ENCODE measurements around the gene PPIL1.
"Not testable (repeated sequence)": the region's sequence is repeated elsewhere in the genome, so short reads cannot be mapped to it uniquely, and the experiment has no call there.

Gene PPIL1

DNA sequence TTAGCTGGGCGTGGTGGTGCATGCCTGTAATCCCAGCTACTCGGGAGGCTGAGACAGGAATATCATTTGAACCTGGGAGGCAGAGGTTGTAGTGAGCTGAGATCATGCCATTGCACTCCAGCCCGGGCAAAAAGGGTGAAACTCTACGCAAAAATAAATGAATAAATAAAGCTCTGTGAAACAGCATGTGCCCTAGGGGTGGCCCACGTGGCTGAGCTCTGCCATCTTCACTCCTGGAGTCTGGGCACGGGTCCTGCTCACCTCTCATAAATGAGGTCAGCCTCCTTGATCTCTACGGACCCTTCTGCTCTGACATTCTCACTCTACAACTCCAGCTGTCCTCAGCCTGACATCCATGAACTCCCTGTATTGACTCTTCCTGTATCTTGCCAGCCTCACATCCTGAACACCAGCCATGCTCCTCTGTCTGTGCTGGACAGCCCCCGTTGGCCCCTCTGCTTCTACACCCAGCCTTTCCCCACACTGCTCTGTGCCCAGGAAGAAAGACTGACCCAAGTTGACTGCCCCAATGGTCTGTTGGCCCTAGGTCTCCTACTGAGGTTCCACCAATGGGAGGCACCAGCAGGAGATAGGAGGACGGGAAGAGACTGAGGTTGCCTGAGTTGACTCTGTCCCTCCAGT is 57.3 kb downstream of the PPIL1 start:
- no peak for DNase-seq (ENCODE audit: low read depth, low spot score)

DNA sequence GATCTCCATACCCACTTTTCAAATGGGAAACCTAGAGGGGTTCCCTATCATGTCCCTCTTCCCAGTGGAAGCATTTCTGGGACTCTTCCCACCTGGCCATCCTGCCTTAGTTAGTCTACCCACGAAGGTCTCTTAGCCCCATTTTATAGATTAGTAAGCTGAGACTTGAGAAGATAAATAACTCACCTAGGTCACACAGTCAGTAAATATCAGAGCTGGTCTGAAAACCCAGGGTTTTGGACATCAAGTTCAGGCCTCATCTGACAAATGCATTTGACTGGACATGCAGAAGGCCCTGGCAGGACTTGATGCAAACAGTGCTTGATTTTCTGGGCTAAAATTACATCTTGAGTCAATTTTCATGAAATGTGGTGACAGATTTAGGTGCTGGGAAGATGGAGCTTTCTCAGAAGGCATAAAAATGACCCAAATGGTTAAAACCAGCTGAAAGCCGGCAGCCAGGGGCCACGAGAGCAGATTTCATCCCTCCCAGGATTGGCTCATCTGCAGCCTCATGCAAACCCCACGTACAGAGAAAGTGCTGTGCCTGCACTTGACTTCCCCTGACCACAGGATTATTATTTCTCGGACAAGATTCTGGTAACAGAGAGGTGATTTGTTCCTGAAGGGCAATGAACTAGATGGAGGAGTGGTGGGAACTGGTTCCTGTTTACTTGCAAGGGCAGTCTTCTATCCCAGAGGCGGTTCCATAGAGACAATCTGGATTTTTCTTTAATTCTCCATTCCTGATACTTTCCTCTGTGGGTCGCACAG is 58.5 kb downstream of the PPIL1 start:
- no peak for DNase-seq (ENCODE audit: low read depth, low spot score)

DNA sequence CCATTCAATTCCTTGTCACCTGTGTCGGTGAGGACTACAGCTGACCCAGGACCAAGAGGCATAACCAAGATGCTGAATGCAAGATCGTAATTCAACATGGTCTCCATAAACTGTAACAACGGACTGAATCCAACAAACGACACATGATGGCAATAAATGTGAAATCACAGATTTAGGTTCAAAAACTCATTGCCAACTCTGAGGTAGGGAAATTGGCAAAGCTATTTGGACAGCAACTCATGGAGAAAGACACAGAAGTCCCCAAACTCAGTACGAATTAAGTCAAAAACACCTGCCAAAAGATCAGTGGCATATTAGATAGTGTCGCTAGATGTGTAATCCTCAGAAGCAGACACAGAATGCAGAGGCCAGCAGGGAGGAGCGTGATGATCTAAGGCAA is 60.4 kb downstream of the PPIL1 start:
- no peak for DNase-seq (ENCODE audit: low read depth, low spot score)

DNA sequence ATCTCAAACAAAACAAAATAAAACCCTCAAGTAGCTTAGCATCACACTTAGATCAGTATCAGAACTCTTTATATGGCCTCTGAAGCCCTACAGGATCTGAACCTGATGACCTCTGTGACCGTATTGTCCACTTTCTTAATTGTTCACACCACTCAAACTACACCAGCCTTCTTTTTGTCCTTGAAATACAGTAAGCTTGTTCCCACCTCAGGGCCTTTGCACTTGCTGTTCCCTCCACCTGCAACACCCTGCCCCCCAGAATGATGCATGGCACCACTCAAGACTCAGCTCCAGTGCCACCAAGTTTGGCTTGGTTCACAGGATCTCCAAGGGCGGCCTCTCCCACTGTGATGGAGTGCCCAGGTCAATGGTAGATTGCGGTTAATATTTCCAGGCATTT is 61.1 kb downstream of the PPIL1 start:
- DNase-seq (ENCODE audit: low read depth, low spot score), result no peak

DNA sequence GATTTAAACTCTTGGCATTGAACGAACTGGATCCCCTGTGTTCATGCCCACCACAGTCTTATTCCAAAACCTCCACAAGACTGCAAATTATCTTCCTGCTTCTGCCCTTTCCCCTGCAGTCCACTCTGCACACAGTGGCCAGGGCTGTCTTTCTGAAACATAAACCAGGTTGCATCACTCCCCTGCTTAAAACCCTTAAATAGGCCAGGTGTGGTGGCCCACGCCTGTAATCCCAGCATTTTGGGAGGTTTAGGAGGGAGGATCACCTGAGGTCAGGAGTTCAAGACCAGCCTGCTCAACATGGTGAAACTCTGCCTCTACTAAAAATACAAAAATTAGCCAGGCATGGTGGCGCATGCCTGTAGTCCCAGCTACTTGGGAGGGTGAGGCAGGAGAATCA is 61.6 kb downstream of the PPIL1 start:
- not testable (repeated sequence) for DNase-seq (ENCODE audit: low read depth, low spot score)

DNA sequence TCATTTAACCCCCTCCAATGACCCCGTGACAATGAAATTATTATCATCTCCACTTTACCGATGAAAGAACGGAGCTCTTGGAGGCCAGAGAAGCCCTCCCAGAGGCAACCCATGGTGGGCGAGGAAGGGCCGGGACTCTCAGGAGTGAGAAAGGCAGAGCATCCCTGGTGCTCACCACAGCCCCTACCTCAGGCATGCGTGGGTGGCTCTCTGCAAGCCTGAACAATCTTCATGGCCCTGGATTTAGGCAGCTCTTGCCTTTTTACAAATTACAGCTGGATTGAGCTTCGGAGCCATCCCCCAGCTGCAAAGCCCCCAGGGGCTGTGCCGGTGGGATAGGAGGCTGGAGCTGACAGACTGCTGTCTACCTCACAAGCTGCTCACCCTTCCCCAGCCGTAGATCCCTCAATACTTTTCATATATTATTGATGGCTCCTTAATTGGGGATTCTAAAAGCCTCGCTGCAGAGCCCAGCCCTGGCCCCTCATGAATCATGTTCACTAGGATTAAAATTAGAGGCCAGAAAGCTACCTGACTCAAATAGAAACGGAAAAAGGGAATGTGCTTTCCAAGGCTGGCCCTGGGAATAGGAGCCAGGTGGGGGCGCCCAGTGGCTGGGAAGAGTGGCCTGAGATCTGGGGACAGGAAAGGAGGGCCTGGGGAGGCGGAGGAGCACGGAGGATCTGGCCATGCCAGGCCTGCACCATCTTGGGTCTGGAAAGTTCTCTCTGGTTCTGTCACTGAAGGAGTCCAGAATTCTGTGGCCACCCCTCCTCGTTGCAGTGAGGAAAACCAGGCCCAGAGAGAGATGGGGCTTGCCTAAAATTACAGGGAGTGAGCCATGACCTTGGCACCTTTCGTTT is 64.4 kb downstream of the PPIL1 start:
- no peak for DNase-seq (ENCODE audit: low read depth, low spot score)

DNA sequence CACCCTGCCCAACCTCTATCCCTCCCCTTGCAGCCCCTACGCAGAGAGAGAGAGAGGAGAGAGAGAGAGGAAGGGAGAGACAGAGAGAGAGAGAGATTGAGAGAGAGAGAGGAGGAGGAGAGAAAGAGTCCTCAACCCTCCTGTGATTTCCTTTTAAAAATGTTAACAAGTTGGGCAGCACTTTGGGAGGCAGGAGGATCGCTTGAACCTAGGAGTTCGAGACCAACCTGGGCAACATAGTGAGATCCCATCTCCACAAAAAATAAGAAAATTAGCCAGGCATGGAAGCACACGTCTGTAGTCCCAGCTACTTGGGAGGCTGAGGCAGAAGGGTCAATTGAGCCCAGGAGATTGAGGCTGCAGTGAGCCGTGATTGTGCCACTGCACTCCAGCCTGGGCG is 65.4 kb downstream of the PPIL1 start:
- DNase-seq (ENCODE audit: low read depth, low spot score), result no peak

DNA sequence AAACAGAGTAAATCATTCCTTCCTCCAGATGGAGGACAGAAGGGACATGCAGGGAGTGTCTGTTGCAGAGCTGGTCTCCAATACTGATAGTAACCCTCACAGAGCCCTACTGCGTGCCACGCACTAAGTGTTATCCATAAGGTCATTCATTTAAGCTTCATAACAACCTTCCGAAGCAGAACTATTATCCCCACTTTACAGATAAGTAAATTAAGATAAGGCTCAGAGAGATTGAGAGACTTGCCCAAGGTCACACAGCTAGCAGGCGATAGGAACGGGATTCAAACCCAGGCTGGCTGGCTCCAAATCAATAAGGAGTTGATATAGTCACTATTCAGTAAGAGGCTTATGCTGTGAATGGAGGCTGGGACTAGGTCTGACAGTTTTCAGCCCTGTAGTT is 66.0 kb downstream of the PPIL1 start:
- DNase-seq (ENCODE audit: low read depth, low spot score), result no peak

DNA sequence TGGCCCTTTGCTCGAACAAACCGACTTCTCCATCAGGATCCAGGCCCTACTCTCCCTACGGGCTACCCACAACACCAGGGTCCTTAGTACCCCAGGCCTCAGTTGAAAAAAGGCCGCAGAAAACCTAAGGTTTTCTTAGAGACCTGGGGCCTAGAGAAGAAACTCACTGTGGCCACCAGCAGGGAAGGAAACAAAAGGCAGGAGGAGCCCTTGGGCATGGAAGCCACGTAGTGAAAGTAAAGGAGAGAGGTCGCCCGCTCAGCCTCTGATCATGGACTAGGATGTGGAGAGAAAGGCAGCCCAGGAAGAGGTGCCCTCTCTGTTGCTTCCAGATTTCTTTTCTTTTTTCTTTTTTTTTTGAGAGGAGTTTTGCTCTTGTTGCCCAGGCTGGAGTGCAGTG is 66.9 kb downstream of the PPIL1 start:
- DNase-seq (ENCODE audit: low read depth, low spot score), result no peak

DNA sequence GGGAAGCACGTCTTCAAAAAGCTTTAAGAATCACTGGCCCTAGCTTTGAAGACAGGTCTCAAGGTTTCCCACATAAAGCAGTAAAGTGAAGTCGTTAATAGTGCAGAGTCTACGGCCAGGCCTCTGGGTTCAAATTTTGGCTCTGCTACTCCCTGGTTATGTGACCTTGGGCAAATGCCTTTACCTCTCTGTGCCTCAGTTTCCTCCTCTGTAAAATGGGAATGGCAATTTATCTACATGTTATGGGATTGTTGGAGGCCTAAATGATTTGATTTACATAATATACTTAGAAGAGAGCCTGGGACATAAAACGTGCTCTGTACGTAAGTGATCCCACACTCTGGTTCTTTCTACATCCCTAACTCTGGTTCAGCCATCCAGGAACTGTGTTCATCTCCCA is 67.5 kb downstream of the PPIL1 start:
- no peak for DNase-seq (ENCODE audit: low read depth, low spot score)

DNA sequence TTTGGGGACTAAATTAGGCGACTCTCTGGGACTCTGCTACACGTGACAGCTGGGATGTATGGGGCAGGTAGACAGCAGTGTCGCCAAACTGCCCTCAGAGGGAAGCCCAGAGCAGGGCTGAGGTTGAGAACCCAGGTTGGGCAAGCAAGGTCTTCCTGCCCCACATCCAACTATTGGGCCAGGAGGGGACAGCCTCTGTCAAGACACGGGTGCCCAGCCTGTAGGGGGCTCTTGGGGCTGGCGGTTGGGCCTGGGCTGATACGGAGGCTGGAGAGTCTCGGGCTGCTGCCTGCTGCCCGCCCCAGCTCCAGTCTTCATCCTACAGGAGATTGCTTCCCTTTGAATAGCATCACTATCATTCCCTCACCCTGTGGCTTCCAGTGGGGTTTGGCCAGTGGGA is 68.7 kb downstream of the PPIL1 start:
- no peak for DNase-seq (ENCODE audit: low read depth, low spot score)

DNA sequence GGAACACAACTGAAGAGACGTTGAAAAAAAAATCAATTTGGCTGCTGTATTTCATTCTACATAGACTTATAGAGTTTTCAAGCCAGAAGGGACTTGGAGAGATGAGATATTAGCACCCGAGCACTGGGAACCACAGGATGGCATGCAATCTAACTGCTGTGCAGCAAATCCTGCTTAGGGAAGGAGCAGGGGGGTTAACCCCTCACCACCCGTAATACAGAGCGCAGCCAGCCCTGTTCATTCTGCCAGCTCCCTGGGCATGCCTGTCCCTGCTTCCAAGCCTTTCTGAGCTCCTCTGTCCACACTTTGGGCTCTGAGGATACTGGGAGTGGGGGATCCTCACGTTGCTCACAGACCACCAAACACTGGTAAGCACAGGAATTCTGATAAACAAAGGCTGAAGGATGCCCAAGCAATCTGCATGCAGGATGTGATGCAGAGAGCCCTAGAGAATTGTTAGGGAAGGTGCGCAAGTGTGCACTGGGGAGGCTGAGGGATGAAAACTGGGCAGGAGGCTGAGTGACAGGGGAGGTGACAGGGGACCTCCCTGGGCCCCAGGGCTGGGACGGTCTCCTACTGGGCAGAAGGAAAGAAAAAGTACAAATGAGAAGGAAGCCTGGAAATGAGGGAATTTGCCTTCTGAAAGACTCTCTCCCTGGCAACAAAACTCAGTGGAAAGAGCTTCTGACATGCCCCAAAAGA is 69.4 kb downstream of the PPIL1 start:
- no peak for DNase-seq (ENCODE audit: low read depth, low spot score)
